Activated CD4-positive, CD25-positive, alpha-beta regulatory T cell treated with anti-CD3 and anti-CD28 coated beads, Interleukin-2, amount 50 U/mL, for 72 hours (primary cell): ENCODE results near the gene DCTN5.
A peak's percentile ranks its signal among the peaks of the same experiment; 100 is the strongest.

Experiments
- DNase-seq: peaks from one replicate; pipeline ENCODE4 v3.0.0; 2021

Gene DCTN5

GRCh38 chr16:23666571-23667354 is 25.5 kb downstream of the DCTN5 start:
- DNase-seq: no peak

- DNase-seq: no peak
Observed at GRCh38 chr16:23667355-23667659, 26.0 kb downstream of the DCTN5 start.

GRCh38 chr16:23668225-23668624 is 27.0 kb downstream of the DCTN5 start:
- DNase-seq: no peak

GRCh38 chr16:23668873-23669272 is 27.6 kb downstream of the DCTN5 start:
- DNase-seq: no peak

- DNase-seq: peak; percentile 37
Observed at GRCh38 chr16:23670137-23670776, 29.0 kb downstream of the DCTN5 start.

GRCh38 chr16:23673971-23674614 is 32.8 kb downstream of the DCTN5 start:
- no peak for DNase-seq

- no peak for DNase-seq
Observed at GRCh38 chr16:23676924-23677480, 35.7 kb downstream of the DCTN5 start.

- DNase-seq: peak; percentile 70
Observed at GRCh38 chr16:23678430-23679273, 37.4 kb downstream of the DCTN5 start, which contains the start of gene PLK1. Gene PLK1, plus strand, starts transcription at chr16:23678889. Its CDS starts 44 bp downstream, at chr16:23678933.

- DNase-seq: no peak
Observed at GRCh38 chr16:23679274-23679985, 38.2 kb downstream of the DCTN5 start.

- DNase-seq: no peak
Observed at GRCh38 chr16:23679986-23680336, 38.7 kb downstream of the DCTN5 start.

- DNase-seq: no peak
Observed at GRCh38 chr16:23682181-23682580, 40.9 kb downstream of the DCTN5 start.

- DNase-seq: no peak
Observed at GRCh38 chr16:23683487-23683886, 42.2 kb downstream of the DCTN5 start.

GRCh38 chr16:23687034-23687808 is 46.0 kb downstream of the DCTN5 start:
- DNase-seq: no peak

- DNase-seq: no peak
Observed at GRCh38 chr16:23689442-23690187, 48.3 kb downstream of the DCTN5 start.

- no peak for DNase-seq
Observed at GRCh38 chr16:23690771-23691482, 49.7 kb downstream of the DCTN5 start.

GRCh38 chr16:23691483-23692189 is 50.4 kb downstream of the DCTN5 start:
- DNase-seq: no peak

GRCh38 chr16:23692190-23692837 is 51.0 kb downstream of the DCTN5 start:
- DNase-seq: no peak

- no peak for DNase-seq
Observed at GRCh38 chr16:23694265-23694643, 53.0 kb downstream of the DCTN5 start.
